ENCODE measurements around the gene IFTAP. TPM values are rescaled to one million over a fixed set of nuclear protein-coding genes. Genes with fewer than 3 reads are reported as not detected.
A peak's percentile ranks its signal among the peaks of the same experiment; 100 is the strongest.
"Not testable (repeated sequence)": the region's sequence is repeated elsewhere in the genome, so short reads cannot be mapped to it uniquely, and the experiment has no call there.

Gene IFTAP
- total RNA-seq (10 to 100 TPM; 14.9 to 95.0 (median 28.6) TPM), polyA plus RNA-seq (10 to 100 TPM; 23.5 to 33.5 (median 31.3) TPM)
- long read RNA-seq, donor 1, partial matches to known transcripts, result 0 of 3 reads
- long read RNA-seq, donor 1, other reads (novel, unspliced or antisense), result 0 of 3 reads
- long read RNA-seq, donor 2, partial matches to known transcripts, result 0 of 8 reads
- long read RNA-seq, donor 2, other reads (novel, unspliced or antisense), result 0 of 8 reads
- long read RNA-seq, donor 3, partial matches to known transcripts, result 0 of 3 reads
- long read RNA-seq, donor 3, other reads (novel, unspliced or antisense), result 0 of 3 reads
- long read RNA-seq, donor 4, partial matches to known transcripts, result 0 of 3 reads
- long read RNA-seq, donor 4, other reads (novel, unspliced or antisense), result 0 of 3 reads
- long read RNA-seq, donor 5, partial matches to known transcripts, result 0 of 7 reads
- long read RNA-seq, donor 5, other reads (novel, unspliced or antisense), result 0 of 7 reads
- long read RNA-seq, donor 6, transcript C11orf74-201 (6 exons, 863 nt), result major isoform, 10 of 22 reads
- long read RNA-seq, donor 6, transcript C11orf74-208 (6 exons, 694 nt), result minor isoform, 7 of 22 reads
- long read RNA-seq, donor 6, partial matches to known transcripts, result 0 of 22 reads
- long read RNA-seq, donor 6, other reads (novel, unspliced or antisense), result 0 of 22 reads
- long read RNA-seq, donor 7, transcript C11orf74-202 (4 exons, 633 nt), result major isoform, 6 of 12 reads
- long read RNA-seq, donor 7, partial matches to known transcripts, result 0 of 12 reads
- long read RNA-seq, donor 7, other reads (novel, unspliced or antisense), result 0 of 12 reads
- long read RNA-seq, donor 8, transcript C11orf74-208 (6 exons, 694 nt), result major isoform, 6 of 9 reads
- long read RNA-seq, donor 8, partial matches to known transcripts, result 0 of 9 reads
- long read RNA-seq, donor 8, other reads (novel, unspliced or antisense), result 0 of 9 reads
- long read RNA-seq, donor 9, transcript C11orf74-201 (6 exons, 863 nt), result major isoform, 7 of 17 reads
- long read RNA-seq, donor 9, transcript C11orf74-208 (6 exons, 694 nt), result minor isoform, 6 of 17 reads
- long read RNA-seq, donor 9, partial matches to known transcripts, result 0 of 17 reads
- long read RNA-seq, donor 9, other reads (novel, unspliced or antisense), result 0 of 17 reads
- long read RNA-seq, donor 10, partial matches to known transcripts, result 0 of 3 reads
- long read RNA-seq, donor 10, other reads (novel, unspliced or antisense), result 0 of 3 reads

- Histone ChIP-seq H3K4me3 (peak within 1 kb of the TSS; percentile 61 to 78 (median 76)), H3K36me3 (no peaks in the 10 kb centered on the region), H3K27me3 (peaks cover 0 to 18% (median 6%) of the 10 kb centered on the region in 3 donors), H3K4me1 (peaks cover 4 to 20% (median 15%) of the 10 kb centered on the region in 4 donors), H3K9me3 (no peaks in the 10 kb centered on the region), H3K27ac (peak within 1 kb of the TSS; percentile 27 to 83 (median 63))
- DNase-seq, result peak; percentile 42 to 96
- whole genome bisulfite sequencing, 5 donors, result 0 to 3% (median 1%) methylated on average over 27 to 29 of the region's 29 CpGs
- TF ChIP-seq POLR2AphosphoS5 (IDR thresholded peaks at IDR 0.05) (peak; percentile 32 to 86 (median 71)), POLR2A (IDR thresholded peaks at IDR 0.05) (no peak), EP300 (IDR thresholded peaks at IDR 0.05) (no peak)
- TF ChIP-seq, protein P1, sequence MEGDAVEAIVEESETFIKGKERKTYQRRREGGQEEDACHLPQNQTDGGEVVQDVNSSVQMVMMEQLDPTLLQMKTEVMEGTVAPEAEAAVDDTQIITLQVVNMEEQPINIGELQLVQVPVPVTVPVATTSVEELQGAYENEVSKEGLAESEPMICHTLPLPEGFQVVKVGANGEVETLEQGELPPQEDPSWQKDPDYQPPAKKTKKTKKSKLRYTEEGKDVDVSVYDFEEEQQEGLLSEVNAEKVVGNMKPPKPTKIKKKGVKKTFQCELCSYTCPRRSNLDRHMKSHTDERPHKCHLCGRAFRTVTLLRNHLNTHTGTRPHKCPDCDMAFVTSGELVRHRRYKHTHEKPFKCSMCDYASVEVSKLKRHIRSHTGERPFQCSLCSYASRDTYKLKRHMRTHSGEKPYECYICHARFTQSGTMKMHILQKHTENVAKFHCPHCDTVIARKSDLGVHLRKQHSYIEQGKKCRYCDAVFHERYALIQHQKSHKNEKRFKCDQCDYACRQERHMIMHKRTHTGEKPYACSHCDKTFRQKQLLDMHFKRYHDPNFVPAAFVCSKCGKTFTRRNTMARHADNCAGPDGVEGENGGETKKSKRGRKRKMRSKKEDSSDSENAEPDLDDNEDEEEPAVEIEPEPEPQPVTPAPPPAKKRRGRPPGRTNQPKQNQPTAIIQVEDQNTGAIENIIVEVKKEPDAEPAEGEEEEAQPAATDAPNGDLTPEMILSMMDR (IDR thresholded peaks at IDR 0.05), result peak in 1 of 7 experiments; percentile 30
- intact Hi-C loops (cut with DNase I; ENCODE audit: low total_unique reads), result no loop called here
Observed at GRCh38 chr11:36594316-36594989, at the start of gene IFTAP. IFTAP (plus strand) TSS chr11:36594502; CDS start chr11:36610104, 15,602 bp downstream.

DNA sequence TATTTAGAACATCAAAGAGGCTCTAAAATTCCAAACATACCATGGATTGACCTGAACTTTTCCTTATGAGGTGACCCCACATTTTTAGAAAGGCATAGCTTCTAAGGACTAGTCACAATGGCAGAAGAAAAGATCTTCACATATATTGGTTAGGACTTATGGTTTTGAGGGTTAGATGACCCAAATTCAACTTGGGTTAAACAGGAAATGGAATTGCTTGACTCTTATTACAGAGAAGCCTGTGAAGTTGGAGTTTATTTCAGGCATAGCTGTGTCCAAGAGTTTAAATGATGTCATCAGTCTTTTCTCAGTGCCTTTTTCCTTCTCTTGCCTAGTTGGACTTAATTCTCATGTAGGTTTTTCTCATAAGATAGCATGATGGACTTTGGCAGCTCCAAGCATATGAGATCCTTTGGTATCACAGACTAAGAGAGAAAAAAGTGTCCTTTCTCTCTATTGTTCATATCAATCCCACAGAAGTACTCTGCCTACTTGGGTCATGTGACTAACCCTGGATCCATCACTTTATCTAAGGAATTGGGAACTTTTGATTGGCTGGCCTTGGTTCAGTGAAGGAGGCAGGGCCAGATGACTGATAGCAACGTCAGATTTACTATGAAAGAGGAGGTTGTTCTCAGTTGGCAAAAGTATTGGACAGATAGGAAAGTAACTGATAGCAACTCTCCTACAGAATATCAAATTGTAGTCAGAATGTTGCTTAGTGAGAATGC, 43.8 kb upstream of the IFTAP start:
- H3K4me1 ChIP-seq, result no peaks in the 10 kb centered on the region
- TF ChIP-seq EP300 (IDR thresholded peaks at IDR 0.05), result no peak
- TF ChIP-seq, protein P1 (IDR thresholded peaks at IDR 0.05), result no peak
- TF ChIP-seq POLR2A (IDR thresholded peaks at IDR 0.05), result no peak
- TF ChIP-seq POLR2AphosphoS5 (IDR thresholded peaks at IDR 0.05), result no peak
- no peak overlapping the region for H3K4me3 ChIP-seq
- H3K27ac ChIP-seq, result no peak overlapping the region
- intact Hi-C loops (cut with DNase I; ENCODE audit: low total_unique reads), result no loop called here
- WGBS, 5 donors, result 18 to 35% (median 23%) methylated on average over 1 of the region's 1 CpG
- H3K27me3 ChIP-seq, result no peaks in the 10 kb centered on the region
- DNase-seq, result no peak
- H3K36me3 ChIP-seq, result no peaks in the 10 kb centered on the region
- H3K9me3 ChIP-seq, result no peaks in the 10 kb centered on the region

DNA sequence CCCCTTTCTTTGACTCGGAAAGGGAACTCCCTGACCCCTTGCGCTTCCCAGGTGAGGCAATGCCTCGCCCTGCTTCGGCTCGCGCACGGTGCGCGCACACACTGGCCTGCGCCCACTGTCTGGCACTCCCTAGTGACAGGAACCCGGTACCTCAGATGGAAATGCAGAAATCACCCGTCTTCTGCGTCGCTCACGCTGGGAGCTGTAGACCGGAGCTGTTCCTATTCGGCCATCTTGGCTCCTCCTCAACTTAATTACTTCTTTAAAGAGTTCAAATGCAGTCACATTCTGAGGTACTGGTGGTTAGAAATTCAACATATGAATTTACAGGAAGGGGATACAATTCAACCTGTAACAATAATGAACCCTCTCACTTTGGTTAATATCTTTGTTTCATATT, 36.9 kb upstream of the IFTAP start:
- H3K4me3 ChIP-seq; DNase-seq; H3K36me3 ChIP-seq; H3K4me1 ChIP-seq; H3K27ac ChIP-seq; H3K27me3 ChIP-seq; H3K9me3 ChIP-seq; intact Hi-C loops (cut with DNase I; ENCODE audit: low total_unique reads): not testable (repeated sequence)
- WGBS, 5 donors, result 94 to 97% (median 96%) methylated on average over 8 to 15 of the region's 17 CpGs

DNA sequence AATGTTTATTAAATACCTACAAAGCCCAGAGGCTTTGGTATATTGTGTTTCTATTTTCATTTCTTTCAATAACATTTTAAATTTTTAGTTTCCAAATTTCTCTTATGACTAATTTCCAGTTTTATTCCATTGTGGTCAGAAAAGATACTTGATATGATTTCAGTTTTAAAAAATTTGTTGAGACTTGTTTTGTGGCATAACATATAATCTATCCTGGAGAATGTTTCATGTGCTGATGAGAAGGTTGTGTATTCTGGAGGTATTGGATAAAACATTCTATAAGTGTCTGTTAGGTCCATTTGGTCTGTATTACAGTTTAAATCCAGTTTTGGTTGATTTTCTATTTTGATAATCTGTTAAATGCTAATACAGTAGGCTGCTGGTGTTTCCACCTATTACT, 36.3 kb upstream of the IFTAP start:
- Histone ChIP-seq H3K9me3 (no peaks in the 10 kb centered on the region), H3K4me1 (peaks cover 0 to 6% (median 0%) of the 10 kb centered on the region in 4 donors), H3K4me3 (no peak overlapping the region), H3K36me3 (no peaks in the 10 kb centered on the region), H3K27me3 (no peaks in the 10 kb centered on the region), H3K27ac (no peak overlapping the region)
- DNase-seq, result no peak
- no peak for TF ChIP-seq EP300 (IDR thresholded peaks at IDR 0.05)
- TF ChIP-seq POLR2AphosphoS5 (IDR thresholded peaks at IDR 0.05), result no peak
- no peak for TF ChIP-seq POLR2A (IDR thresholded peaks at IDR 0.05)
- TF ChIP-seq, protein P1 (IDR thresholded peaks at IDR 0.05), result no peak
- intact Hi-C loops (cut with DNase I; ENCODE audit: low total_unique reads), result no loop called here
